ENCODE measurements around the gene MAGI2.

MAGI2 gene

DNA sequence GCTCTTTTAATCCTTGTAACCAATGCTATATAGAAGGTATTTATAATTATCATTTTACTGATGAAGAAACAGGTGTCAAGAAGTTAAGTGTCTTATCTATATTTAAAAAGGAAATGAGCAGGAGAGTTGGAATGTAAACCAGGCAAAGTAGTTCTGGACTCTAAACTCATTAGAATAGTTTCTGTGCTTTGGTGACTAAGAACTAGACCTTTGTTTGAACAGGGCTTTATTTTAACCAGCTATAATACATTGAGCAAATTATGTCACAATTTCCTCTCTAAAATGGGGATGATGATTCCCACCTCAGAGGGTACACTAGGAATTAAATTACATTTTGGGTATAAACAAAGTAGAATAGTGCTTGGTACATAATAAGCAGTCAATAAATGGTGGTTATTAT lies 236.0 kb downstream of the MAGI2 start:
- peak; percentile 30 for DNase-seq (ENCODE audit: low spot score)
- POLR2A ChIA-PET (ENCODE audit: low non-redundant PET): no interaction called here
- CTCF ChIA-PET: no interaction called here
- TF ChIP-seq, protein P1, sequence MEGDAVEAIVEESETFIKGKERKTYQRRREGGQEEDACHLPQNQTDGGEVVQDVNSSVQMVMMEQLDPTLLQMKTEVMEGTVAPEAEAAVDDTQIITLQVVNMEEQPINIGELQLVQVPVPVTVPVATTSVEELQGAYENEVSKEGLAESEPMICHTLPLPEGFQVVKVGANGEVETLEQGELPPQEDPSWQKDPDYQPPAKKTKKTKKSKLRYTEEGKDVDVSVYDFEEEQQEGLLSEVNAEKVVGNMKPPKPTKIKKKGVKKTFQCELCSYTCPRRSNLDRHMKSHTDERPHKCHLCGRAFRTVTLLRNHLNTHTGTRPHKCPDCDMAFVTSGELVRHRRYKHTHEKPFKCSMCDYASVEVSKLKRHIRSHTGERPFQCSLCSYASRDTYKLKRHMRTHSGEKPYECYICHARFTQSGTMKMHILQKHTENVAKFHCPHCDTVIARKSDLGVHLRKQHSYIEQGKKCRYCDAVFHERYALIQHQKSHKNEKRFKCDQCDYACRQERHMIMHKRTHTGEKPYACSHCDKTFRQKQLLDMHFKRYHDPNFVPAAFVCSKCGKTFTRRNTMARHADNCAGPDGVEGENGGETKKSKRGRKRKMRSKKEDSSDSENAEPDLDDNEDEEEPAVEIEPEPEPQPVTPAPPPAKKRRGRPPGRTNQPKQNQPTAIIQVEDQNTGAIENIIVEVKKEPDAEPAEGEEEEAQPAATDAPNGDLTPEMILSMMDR (conservative IDR thresholded peaks at IDR 0.05; ENCODE audit: low read depth): no peak
- H3K27ac ChIP-seq: no peak overlapping the region

DNA sequence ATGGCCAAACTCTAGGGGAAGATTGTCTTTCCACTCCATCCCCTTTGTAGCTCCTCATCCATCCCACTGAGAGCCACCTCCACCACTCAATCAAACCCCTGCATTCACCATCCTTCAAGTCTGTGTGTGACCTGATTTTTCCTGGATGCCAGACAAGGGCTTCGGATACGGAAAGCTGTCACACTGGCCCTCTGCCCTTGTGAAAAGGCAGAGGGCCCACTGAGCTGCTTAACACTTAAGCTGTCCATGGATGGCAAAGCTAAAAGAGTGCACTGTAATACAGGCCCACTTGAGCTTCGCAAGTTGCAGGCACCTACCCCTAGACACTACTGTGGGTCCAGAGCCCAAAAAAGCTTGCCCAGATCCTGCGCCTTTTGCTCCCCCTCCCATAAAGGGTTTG lies 237.2 kb downstream of the MAGI2 start:
- no peak for DNase-seq (ENCODE audit: low spot score)
- H3K27ac ChIP-seq: no peak overlapping the region
- ChIA-PET POLR2A (ENCODE audit: low non-redundant PET) (no interaction called here), CTCF (no interaction called here)
- TF ChIP-seq, protein P1 (conservative IDR thresholded peaks at IDR 0.05; ENCODE audit: low read depth): no peak

DNA sequence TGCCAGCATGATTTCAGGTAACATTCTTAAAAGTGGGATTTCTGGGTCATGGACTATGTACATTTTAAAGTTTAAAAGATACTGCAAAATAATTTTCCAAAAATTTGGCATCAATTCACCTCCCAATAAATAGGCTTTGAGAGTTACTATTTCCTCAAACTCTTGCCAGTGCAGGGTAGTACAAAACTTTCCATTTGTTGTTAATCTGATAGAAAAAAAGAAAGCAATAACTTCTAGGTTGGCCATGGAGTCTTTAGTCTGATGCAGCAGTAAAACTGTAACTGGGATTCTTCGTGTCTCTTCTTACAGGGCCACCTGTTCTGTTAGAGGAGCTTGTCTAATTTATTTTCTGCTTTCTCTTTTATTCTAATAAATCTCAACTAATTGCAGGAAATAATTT lies 241.1 kb downstream of the MAGI2 start:
- no peak for DNase-seq (ENCODE audit: low spot score)
- ChIA-PET POLR2A (ENCODE audit: low non-redundant PET) (no interaction called here), CTCF (no interaction called here)
- H3K27ac ChIP-seq: no peak overlapping the region
- TF ChIP-seq, protein P1 (conservative IDR thresholded peaks at IDR 0.05; ENCODE audit: low read depth): no peak

DNA sequence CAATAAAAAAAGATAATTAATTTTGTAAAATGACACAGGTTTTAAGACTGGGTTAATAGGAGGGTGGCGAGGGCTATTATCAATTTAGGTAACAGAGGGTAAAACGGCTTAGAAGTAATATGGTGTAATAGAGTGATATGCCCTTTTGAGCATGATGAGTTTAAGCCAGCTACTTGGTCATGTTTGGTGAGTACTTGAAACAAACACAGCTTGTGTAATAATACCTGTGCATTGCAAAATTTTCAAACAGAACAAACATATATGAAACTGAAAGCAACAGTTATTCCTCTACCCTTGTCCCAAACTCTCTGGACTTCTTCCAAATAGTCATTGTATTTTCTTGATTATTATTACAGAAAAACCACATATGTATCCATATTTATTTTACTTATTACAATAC lies 241.7 kb downstream of the MAGI2 start:
- CTCF ChIA-PET: no interaction called here
- no peak overlapping the region for H3K27ac ChIP-seq
- peak; percentile 5 for DNase-seq (ENCODE audit: low spot score)
- TF ChIP-seq, protein P1 (conservative IDR thresholded peaks at IDR 0.05; ENCODE audit: low read depth): no peak
- POLR2A ChIA-PET (ENCODE audit: low non-redundant PET): no interaction called here

DNA sequence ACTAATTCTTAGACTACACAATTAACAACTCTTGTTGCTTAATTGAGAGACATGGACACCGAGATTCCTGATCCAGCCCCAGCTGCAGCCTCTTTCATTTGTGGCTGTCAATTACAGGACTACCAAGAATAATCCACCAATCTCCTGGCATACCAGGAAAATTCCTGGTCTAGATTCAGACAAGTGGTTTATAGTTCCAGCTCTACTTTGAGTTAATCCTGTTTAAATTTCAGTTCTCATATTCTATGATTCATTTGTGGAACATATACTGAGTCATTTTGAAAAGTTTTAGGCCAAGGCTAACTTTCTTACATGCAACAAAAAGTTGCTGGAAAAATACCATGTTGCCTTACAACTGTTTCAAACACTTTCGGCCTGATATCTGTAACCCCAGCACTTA lies 253.5 kb downstream of the MAGI2 start:
- no peak for DNase-seq (ENCODE audit: low spot score)
- POLR2A ChIA-PET (ENCODE audit: low non-redundant PET): no interaction called here
- CTCF ChIA-PET: no interaction called here
- no peak overlapping the region for H3K27ac ChIP-seq
- TF ChIP-seq, protein P1 (conservative IDR thresholded peaks at IDR 0.05; ENCODE audit: low read depth): no peak

DNA sequence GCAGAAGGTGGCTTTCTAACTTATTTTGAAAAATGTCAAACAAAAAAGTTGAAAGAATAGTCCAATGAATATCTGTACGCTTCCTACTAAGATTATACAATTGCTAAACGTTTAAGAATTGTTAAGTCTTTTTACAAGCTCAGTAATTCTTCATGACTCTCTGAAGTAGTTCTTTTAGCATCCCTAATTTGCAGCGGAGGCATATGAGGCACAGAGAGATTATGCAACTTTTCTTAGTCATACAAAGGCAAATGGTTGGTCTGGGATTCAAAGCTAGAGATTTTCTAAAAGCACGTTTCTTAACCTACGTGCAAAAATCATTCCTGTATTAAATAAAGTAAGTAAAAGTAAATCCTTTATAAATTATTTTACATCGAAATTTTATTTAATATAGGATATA lies 254.2 kb downstream of the MAGI2 start:
- CTCF ChIA-PET: interaction anchor here (0.6 kb wide), 1 partner anchor 30 kb away, joined by 3 read pairs; no protein-coding TSS in a partner anchor
- POLR2A ChIA-PET (ENCODE audit: low non-redundant PET): no interaction called here
- H3K27ac ChIP-seq: no peak overlapping the region
- TF ChIP-seq, protein P1 (conservative IDR thresholded peaks at IDR 0.05; ENCODE audit: low read depth): no peak
- no peak for DNase-seq (ENCODE audit: low spot score)

DNA sequence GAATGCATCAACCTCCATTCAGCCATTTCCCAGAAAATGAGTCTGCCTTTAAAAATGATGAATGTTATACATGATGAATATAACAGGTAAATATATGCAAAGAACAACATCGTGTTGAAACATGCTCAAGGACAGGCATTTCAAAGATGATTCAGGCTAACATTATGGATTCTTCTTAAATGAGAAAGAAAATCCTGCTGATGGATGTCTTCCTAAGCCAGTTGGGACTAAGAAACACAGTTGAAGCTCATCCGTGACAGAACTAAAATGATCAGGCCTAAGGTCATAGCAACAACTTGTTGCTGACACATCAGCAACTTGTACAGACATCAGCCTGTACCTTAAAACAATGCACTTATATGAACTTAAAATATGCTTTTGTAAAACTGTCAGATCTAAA lies 267.9 kb downstream of the MAGI2 start:
- TF ChIP-seq, protein P1 (conservative IDR thresholded peaks at IDR 0.05; ENCODE audit: low read depth): no peak
- ChIA-PET CTCF (interaction anchor here (0.5 kb wide), 1 partner anchor 137 kb away, joined by 7 read pairs; no protein-coding TSS in a partner anchor), POLR2A (ENCODE audit: low non-redundant PET) (no interaction called here)
- peak; percentile 61 for DNase-seq (ENCODE audit: low spot score)
- H3K27ac ChIP-seq: no peak overlapping the region
